PC-9 (cell line): Measurements from ENCODE around the gene TSG101. TPM values are rescaled to one million over a fixed set of nuclear protein-coding genes. Genes with fewer than 3 reads are reported as not detected.

ENCODE experiments used
- Bru-seq: library from RNA; stranded (reverse); fragments of 400-500 nt; gene quantifications from one replicate; lab custom pipeline; 2021; lab: Mats Ljungman, UMichigan
- BruChase-seq, 2 experiments: library from RNA; stranded (reverse); fragments of 400-500 nt; gene quantifications; one replicate each; lab custom pipeline; 2021; lab: Mats Ljungman, UMichigan
- BruUV-seq: library from RNA; stranded (reverse); fragments of 400-500 nt; replicated peaks from 2 replicates; lab custom pipeline; 2021; lab: Mats Ljungman, UMichigan
- CTCF ChIA-PET: fragments of 300-600 bp; sonication (Branson Sonifier 250); formaldehyde crosslinking; loops from one replicate; lab custom pipeline; 2022; ENCODE audit warnings: antibody characterized with exemption; lab: Charles Lee
- POLR2A ChIA-PET: fragments of 300-600 bp; sonication (Branson Sonifier 250); formaldehyde crosslinking; loops from one replicate; lab custom pipeline; 2022; ENCODE audit warnings: antibody characterized with exemption; ENCODE audit not compliant: unreplicated experiment; lab: Charles Lee
- DNase-seq, 2 experiments: peaks; one replicate each; pipeline versions ENCODE4 v3.0.0 to v3.0.0-alpha.2; 2015 to 2022; ENCODE audit warnings: mixed read lengths in 1 of 2
- H2AFZ ChIP-seq: fragments of 200-600 bp; sonication (generic); 2 replicates; pipeline ENCODE4 v1.8.1; 2017; ENCODE audit warnings: antibody characterized with exemption
- H3F3A ChIP-seq: fragments of 200-600 bp; sonication (generic); 2 replicates; pipeline ENCODE4 v1.8.1; 2017; ENCODE audit warnings: antibody characterized with exemption, mild to moderate bottlenecking, low read depth; ENCODE audit not compliant: insufficient read depth
- H3K27ac ChIP-seq: fragments of 200-600 bp; sonication (generic); 2 replicates; pipeline ENCODE4 v1.6.1; 2016; ENCODE audit warnings: mixed run types
- H3K27me3 ChIP-seq: fragments of 200-600 bp; sonication (generic); 2 replicates; pipeline ENCODE4 v1.6.1; 2016; ENCODE audit warnings: low read depth, mixed run types; ENCODE audit not compliant: insufficient read depth
- H3K36me3 ChIP-seq: fragments of 200-600 bp; sonication (generic); 2 replicates; pipeline ENCODE4 v1.6.1; 2016; ENCODE audit warnings: low read depth, mixed run types
- H3K4me1 ChIP-seq: fragments of 200-600 bp; sonication (generic); replicated peaks from 2 replicates; pipeline ENCODE4 v1.6.1; 2016; ENCODE audit warnings: mixed run types; ENCODE audit not compliant: insufficient read depth
- H3K4me2 ChIP-seq: fragments of 200-600 bp; sonication (generic); 2 replicates; pipeline ENCODE4 v1.6.1; 2017; ENCODE audit warnings: mixed run types
- H3K4me3 ChIP-seq: fragments of 200-600 bp; sonication (generic); 2 replicates; pipeline ENCODE4 v1.6.1; 2016; ENCODE audit warnings: mixed run types
- H3K79me2 ChIP-seq: fragments of 200-600 bp; sonication (generic); 2 replicates; pipeline ENCODE4 v1.6.1; 2017; ENCODE audit warnings: low read depth, mixed run types
- H3K9me2 ChIP-seq: fragments of 200-600 bp; sonication (generic); 2 replicates; pipeline ENCODE4 v1.8.1; 2017; ENCODE audit warnings: mild to moderate bottlenecking; ENCODE audit not compliant: insufficient read depth
- H3K9me3 ChIP-seq: fragments of 200-600 bp; sonication (generic); 2 replicates; pipeline ENCODE4 v1.8.1; 2016; ENCODE audit warnings: low read depth; ENCODE audit not compliant: insufficient read depth
- H4K20me1 ChIP-seq: fragments of 200-600 bp; sonication (generic); 2 replicates; pipeline ENCODE4 v1.8.1; 2017; ENCODE audit not compliant: insufficient read depth
- EZH2 ChIP-seq: fragments of 200-600 bp; sonication (generic); IDR thresholded peaks from 2 replicates; pipeline ENCODE4 v1.8.0; 2017; ENCODE audit warnings: antibody characterized with exemption, low read depth
- intact Hi-C: fragments of 100-400 bp; cut with micrococcal nuclease; formaldehyde crosslinking; loops from one replicate; pipeline ENCODE4 v1.10.0; 2022; ENCODE audit not compliant: unreplicated experiment
- long read RNA-seq: library from polyadenylated mRNA; stranded (forward); transcript quantifications from one replicate; pipeline ENCODE4 v2.0.0, GENCODE V29; 2022
- total RNA-seq: library from RNA; stranded (reverse); gene quantifications from 2 replicates; pipeline ENCODE4 v1.2.3, GENCODE V29; 2021
- TF ChIP-seq, protein P1 (sequence below): fragments of 200-600 bp; sonication (generic); conservative IDR thresholded peaks from 2 replicates; pipeline ENCODE4 v1.6.1; 2017; ENCODE audit warnings: mixed run types, antibody characterized with exemption, mild to moderate bottlenecking, moderate library complexity

TSG101 gene, protein sequence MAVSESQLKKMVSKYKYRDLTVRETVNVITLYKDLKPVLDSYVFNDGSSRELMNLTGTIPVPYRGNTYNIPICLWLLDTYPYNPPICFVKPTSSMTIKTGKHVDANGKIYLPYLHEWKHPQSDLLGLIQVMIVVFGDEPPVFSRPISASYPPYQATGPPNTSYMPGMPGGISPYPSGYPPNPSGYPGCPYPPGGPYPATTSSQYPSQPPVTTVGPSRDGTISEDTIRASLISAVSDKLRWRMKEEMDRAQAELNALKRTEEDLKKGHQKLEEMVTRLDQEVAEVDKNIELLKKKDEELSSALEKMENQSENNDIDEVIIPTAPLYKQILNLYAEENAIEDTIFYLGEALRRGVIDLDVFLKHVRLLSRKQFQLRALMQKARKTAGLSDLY
- total RNA-seq: 81.1 and 97.1 TPM in 2 replicates
- percentile 87 among the genes with signal in this experiment for Bru-seq, nascent RNA
- BruChase-seq, experiment 1, labeled RNA remaining after a 2-hour chase: percentile 79 among the genes with signal in this experiment
- BruChase-seq, experiment 2, labeled RNA remaining after a 6-hour chase: percentile 78 among the genes with signal in this experiment
- long read RNA-seq, transcript TSG101-201 (10 exons, 1,824 nt): major isoform, 219 of 254 reads
- long read RNA-seq, partial matches to known transcripts: 6 of 254 reads
- long read RNA-seq, other reads (novel, unspliced or antisense): 29 of 254 reads

DNA sequence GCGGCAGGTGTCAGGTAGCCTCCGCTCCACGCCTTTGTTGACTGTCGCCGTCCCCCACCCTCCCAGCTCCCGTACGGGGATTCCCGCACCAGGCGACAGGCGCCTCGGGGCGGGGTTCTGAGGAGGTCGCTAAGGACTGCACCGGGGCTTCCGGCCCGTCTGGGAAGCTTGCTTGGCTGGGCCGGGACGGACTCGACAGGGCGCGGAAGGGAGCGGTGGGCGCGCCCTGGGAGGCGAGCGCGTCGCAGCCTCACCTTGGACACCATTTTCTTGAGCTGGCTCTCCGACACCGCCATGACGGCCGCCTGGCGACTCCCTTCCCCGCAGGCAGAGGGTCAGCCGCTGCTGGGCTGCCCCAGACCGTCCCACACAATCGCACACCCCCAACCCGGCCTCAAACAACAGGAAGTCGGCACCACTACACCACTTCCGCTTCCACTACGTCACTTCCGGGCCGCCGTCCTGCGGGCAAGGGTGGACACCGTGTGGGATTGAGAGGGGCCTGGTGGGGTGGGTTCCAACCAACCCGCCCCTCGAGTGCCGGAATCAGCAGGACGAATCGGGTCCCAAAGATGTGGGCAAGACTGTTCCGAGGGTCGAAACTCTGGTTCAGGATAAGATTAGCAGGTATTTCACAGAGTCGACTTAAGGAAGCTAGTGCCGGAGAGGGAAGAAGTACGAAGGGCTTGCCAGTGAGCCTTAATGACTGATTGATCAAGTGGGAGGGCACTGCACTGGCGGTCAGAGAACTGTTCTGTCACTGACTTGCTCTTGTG is at the start of gene TSG101:
Gene TSG101 (minus strand): TSS at position 422 of the 776 bp plus-strand sequence. CDS start 126 bp downstream, at position 296.
- DNase-seq: peak; percentile 88 to 92
- Histone ChIP-seq H3K79me2 (peaks cover 64% of the 10 kb centered on the region), H3K9me2 (no peaks in the 10 kb centered on the region), H3F3A (peaks cover 30% of the 10 kb centered on the region), H3K27me3 (no peaks in the 10 kb centered on the region), H4K20me1 (0 out of 2 replicates have a peak, but pooled peaks cover 4% of the 10 kb centered on the region), H2AFZ (peak within 1 kb of the TSS; percentile 87), H3K9me3 (no peaks in the 10 kb centered on the region), H3K4me1 (peaks cover 29% of the 10 kb centered on the region), H3K4me3 (peak within 1 kb of the TSS; percentile 91), H3K27ac (peak within 1 kb of the TSS; percentile 73), H3K4me2 (peak within 1 kb of the TSS; percentile 80), H3K36me3 (0 out of 2 replicates have a peak, but pooled peaks cover 5% of the 10 kb centered on the region)
- CTCF ChIA-PET: interaction anchor here (0.6 to 0.7 kb wide), 3 partner anchors 130 to 213 kb away, joined by 3 read pairs; no protein-coding TSS in a partner anchor
- TF ChIP-seq, protein P1, sequence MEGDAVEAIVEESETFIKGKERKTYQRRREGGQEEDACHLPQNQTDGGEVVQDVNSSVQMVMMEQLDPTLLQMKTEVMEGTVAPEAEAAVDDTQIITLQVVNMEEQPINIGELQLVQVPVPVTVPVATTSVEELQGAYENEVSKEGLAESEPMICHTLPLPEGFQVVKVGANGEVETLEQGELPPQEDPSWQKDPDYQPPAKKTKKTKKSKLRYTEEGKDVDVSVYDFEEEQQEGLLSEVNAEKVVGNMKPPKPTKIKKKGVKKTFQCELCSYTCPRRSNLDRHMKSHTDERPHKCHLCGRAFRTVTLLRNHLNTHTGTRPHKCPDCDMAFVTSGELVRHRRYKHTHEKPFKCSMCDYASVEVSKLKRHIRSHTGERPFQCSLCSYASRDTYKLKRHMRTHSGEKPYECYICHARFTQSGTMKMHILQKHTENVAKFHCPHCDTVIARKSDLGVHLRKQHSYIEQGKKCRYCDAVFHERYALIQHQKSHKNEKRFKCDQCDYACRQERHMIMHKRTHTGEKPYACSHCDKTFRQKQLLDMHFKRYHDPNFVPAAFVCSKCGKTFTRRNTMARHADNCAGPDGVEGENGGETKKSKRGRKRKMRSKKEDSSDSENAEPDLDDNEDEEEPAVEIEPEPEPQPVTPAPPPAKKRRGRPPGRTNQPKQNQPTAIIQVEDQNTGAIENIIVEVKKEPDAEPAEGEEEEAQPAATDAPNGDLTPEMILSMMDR: no peak
- TF ChIP-seq EZH2: no peak
- BruUV-seq: TSS peak; percentile 51
- intact Hi-C loops: loop anchor here (2.0 to 10.0 kb wide), 7 partner anchors 34 to 412 kb away; partner anchors contain the start of genes GTF2H1, HPS5, LDHA and SPTY2D1
- POLR2A ChIA-PET: interaction anchor here (0.6 to 0.7 kb wide), 6 partner anchors 14 to 213 kb away, joined by 3 to 24 read pairs (median 4); partner anchors contain the start of gene LDHA

DNA sequence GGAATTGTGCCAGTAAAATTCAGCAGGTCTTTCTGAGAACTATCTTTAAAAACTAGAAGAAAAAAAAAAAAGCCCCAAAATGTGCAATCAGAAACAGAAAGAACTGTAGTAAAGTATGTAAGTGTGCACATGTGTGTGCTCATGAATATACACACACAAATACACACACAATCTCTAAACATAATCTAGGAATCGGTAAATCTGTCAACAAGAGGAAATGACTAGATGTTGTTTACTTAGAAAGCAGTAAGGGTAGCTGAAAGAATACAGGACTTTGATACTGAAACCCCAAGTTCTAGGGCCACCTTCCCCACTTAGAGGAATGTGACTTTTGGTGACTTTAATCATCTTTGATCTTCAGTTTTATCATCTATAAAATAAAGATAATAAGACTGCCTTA is 48.6 kb upstream of the TSG101 start:
- H3F3A ChIP-seq: no peaks in the 10 kb centered on the region
- no peak overlapping the region for H3K4me2 ChIP-seq
- POLR2A ChIA-PET: no interaction called here
- H3K9me3 ChIP-seq: no peaks in the 10 kb centered on the region
- intact Hi-C loops: no loop called here
- no peak overlapping the region for H2AFZ ChIP-seq
- H3K4me3 ChIP-seq: no peak overlapping the region
- H3K4me1 ChIP-seq: no peaks in the 10 kb centered on the region
- TF ChIP-seq, protein P1: no peak
- no peak for TF ChIP-seq EZH2
- BruUV-seq: no TSS peak
- H3K27ac ChIP-seq: no peak overlapping the region
- no peak for DNase-seq
- no peaks in the 10 kb centered on the region for H3K27me3 ChIP-seq
- no peaks in the 10 kb centered on the region for H4K20me1 ChIP-seq
- CTCF ChIA-PET: interaction anchor here (0.6 kb wide), 1 partner anchor 42 kb away, joined by 4 read pairs; no protein-coding TSS in a partner anchor
- peaks cover 28% of the 10 kb centered on the region; the same call in 1 of the 2 replicates for H3K36me3 ChIP-seq
- H3K9me2 ChIP-seq: no peaks in the 10 kb centered on the region
- no peaks in the 10 kb centered on the region for H3K79me2 ChIP-seq
